CD4-positive, alpha-beta T cell (primary cell): Measurements from ENCODE around the gene AGBL1. TPM values are rescaled to one million over a fixed set of nuclear protein-coding genes. Genes with fewer than 3 reads are reported as not detected.

Experiments used
- ATAC-seq: fragments of 200-7000 bp; cut with Tn5 transposase; one replicate; pipeline ENCODE4 v1.10.0; 2022; ENCODE audit warnings: mild to moderate bottlenecking; ENCODE audit not compliant: poor library complexity
- CTCF ChIA-PET: fragments of 350-600 bp; sonication (Branson Sonifier 250); formaldehyde crosslinking; loops from one replicate; lab custom pipeline; 2021; ENCODE audit warnings: antibody characterized with exemption, inconsistent platforms; lab: Charles Lee
- POLR2A ChIA-PET: fragments of 350-600 bp; sonication (Branson Sonifier 250); formaldehyde crosslinking; loops from one replicate; lab custom pipeline; 2021; ENCODE audit warnings: antibody characterized with exemption, inconsistent platforms; lab: Charles Lee
- DNase-seq, 14 experiments: peaks; one replicate each; pipeline ENCODE4 v3.0.0-alpha.2; 2013 to 2020; ENCODE audit warnings: mixed read lengths in 2 of 14
- H3K27ac ChIP-seq, 2 donors: one replicate each; pipeline versions ENCODE4 v1.5.1 to v1.7.0; 2013; ENCODE audit warnings: low read length in 2 of 2, low read depth in 1 of 2, mild to moderate bottlenecking in 1 of 2
- H3K27me3 ChIP-seq, 2 experiments: 1 replicate in 1 of 2; 2 replicates in 1 of 2; pipeline versions ENCODE4 v1.6.1 to v1.7.0; 2013; ENCODE audit warnings: low read length in 2 of 2, control low read depth in 1 of 2, mild to moderate bottlenecking in 1 of 2, moderate library complexity in 1 of 2; ENCODE audit not compliant: insufficient read depth in 2 of 2, control insufficient read depth in 1 of 2
- H3K36me3 ChIP-seq: one replicate; pipeline ENCODE4 v1.6.1; 2013; ENCODE audit warnings: low read length, control low read depth; ENCODE audit not compliant: insufficient read depth
- H3K4me1 ChIP-seq: one replicate; pipeline ENCODE4 v1.6.1; 2013; ENCODE audit warnings: low read length, control low read depth; ENCODE audit not compliant: insufficient read depth
- H3K4me3 ChIP-seq: one replicate; pipeline ENCODE4 v1.5.1; 2013; ENCODE audit warnings: mild to moderate bottlenecking, low read length, moderate library complexity
- H3K9me3 ChIP-seq, 2 experiments: 1 replicate in 1 of 2; 2 replicates in 1 of 2; pipeline versions ENCODE4 v1.6.1 to v1.7.0; 2013; ENCODE audit warnings: low read length in 2 of 2, mild to moderate bottlenecking in 2 of 2, control low read depth in 1 of 2, moderate library complexity in 1 of 2; ENCODE audit not compliant: control insufficient read depth in 1 of 2, insufficient read depth in 1 of 2
- H3K27ac Mint-ChIP-seq: one replicate; pipeline ENCODE4 v1.8.0; 2020; ENCODE audit warnings: mixed read lengths
- H3K27me3 Mint-ChIP-seq: one replicate; pipeline ENCODE4 v1.8.0; 2021; ENCODE audit warnings: mixed read lengths
- H3K36me3 Mint-ChIP-seq: one replicate; pipeline ENCODE4 v1.8.0; 2021; ENCODE audit warnings: low read depth, mixed read lengths
- H3K4me1 Mint-ChIP-seq: one replicate; pipeline ENCODE4 v1.8.0; 2021; ENCODE audit warnings: low read depth, mixed read lengths
- H3K4me3 Mint-ChIP-seq: one replicate; pipeline ENCODE4 v1.8.0; 2020; ENCODE audit warnings: mild to moderate bottlenecking, mixed read lengths
- H3K9me3 Mint-ChIP-seq: one replicate; pipeline ENCODE4 v1.8.0; 2020; ENCODE audit warnings: mixed read lengths
- intact Hi-C, 2 experiments: fragments of 100-400 bp; cut with DNase I in 1 of 2; cut with micrococcal nuclease in 1 of 2; formaldehyde crosslinking; loops; one replicate each; pipeline versions ENCODE4 v1.15.1 to v1.9.0; 2023 to 2025; cut with DNase I, micrococcal nuclease
- total RNA-seq, 174 experiments: library from RNA in 2 of 174; stranded (reverse) in 2 of 174; gene quantifications; one replicate each; pipeline ENCODE4 v1.2.3 and lab custom pipeline; 2021 to 2026
- TF ChIP-seq, protein P1 (sequence below): fragments of 200-600 bp; IDR thresholded peaks from one replicate; pipeline ENCODE4 v1.8.0; 2022; ENCODE audit warnings: antibody characterized with exemption, mild to moderate bottlenecking

The AGBL1 gene
- total RNA-seq, 2 experiments from 2014 or later = not detected

DNA sequence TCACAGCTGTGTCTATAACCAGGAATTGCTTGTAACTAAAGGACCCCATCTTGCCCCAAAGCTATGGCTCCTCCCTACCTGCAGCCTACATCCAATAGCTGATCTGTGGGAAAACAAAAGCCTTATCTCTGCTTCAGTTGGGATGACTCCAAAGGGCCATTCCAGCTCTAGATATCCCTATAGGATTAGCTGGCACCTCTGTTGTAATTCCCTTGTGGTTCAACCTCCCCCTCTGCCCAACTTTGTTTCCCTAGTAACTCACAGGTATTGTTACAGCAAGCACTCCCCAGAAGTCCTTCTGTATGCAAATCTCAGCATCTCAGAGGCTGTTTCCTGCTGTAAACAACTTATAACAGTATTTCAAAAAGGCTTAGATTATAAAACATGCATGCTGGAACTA lies 478.6 kb downstream of the AGBL1 start:
- ChIA-PET POLR2A (no interaction called here), CTCF (interaction anchor here (0.6 kb wide), 1 partner anchor 120 kb away, joined by 3 read pairs; no protein-coding TSS in a partner anchor)
- Histone ChIP-seq H3K36me3 (no peaks in the 10 kb centered on the region), H3K27ac (no peak overlapping the region), H3K27me3 (no peaks in the 10 kb centered on the region), H3K4me3 (no peak overlapping the region), H3K9me3 (no peaks in the 10 kb centered on the region), H3K4me1 (no peaks in the 10 kb centered on the region)
- no peaks in the 10 kb centered on the region for H3K9me3 Mint-ChIP-seq
- no peak overlapping the region for H3K27ac Mint-ChIP-seq
- H3K36me3 Mint-ChIP-seq = no peaks in the 10 kb centered on the region
- TF ChIP-seq, protein P1, sequence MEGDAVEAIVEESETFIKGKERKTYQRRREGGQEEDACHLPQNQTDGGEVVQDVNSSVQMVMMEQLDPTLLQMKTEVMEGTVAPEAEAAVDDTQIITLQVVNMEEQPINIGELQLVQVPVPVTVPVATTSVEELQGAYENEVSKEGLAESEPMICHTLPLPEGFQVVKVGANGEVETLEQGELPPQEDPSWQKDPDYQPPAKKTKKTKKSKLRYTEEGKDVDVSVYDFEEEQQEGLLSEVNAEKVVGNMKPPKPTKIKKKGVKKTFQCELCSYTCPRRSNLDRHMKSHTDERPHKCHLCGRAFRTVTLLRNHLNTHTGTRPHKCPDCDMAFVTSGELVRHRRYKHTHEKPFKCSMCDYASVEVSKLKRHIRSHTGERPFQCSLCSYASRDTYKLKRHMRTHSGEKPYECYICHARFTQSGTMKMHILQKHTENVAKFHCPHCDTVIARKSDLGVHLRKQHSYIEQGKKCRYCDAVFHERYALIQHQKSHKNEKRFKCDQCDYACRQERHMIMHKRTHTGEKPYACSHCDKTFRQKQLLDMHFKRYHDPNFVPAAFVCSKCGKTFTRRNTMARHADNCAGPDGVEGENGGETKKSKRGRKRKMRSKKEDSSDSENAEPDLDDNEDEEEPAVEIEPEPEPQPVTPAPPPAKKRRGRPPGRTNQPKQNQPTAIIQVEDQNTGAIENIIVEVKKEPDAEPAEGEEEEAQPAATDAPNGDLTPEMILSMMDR = no peak
- no peaks in the 10 kb centered on the region for H3K4me1 Mint-ChIP-seq
- intact Hi-C loops = no loop called here
- ATAC-seq = no peak
- DNase-seq = no peak
- H3K27me3 Mint-ChIP-seq = no peaks in the 10 kb centered on the region
- H3K4me3 Mint-ChIP-seq = no peak overlapping the region

DNA sequence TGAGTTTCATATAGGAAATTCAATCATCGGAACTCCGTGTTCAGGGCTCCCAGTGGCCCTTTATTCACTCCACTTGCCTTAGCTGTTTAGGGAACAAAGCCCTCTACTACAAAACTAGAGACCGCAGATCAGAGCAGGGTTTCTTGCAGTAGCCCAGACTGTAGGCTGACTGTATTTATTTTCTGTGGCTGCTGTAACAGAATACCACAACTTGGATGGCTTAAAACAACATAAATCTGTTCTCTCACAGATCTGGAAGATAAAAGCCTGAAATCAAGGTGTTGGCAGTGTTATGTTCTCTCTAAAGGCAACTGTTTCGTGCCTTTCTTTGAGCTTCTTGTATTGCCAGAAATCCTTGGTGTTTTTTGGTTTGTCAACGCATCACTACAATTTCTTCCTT lies 479.0 kb downstream of the AGBL1 start:
- DNase-seq = no peak
- ChIA-PET CTCF (interaction anchor here (0.6 kb wide), 1 partner anchor 120 kb away, joined by 3 read pairs; no protein-coding TSS in a partner anchor), POLR2A (no interaction called here)
- no peaks in the 10 kb centered on the region for H3K36me3 Mint-ChIP-seq
- H3K4me3 Mint-ChIP-seq = no peak overlapping the region
- TF ChIP-seq, protein P1 = no peak
- Histone ChIP-seq H3K36me3 (no peaks in the 10 kb centered on the region), H3K4me1 (no peaks in the 10 kb centered on the region), H3K9me3 (no peaks in the 10 kb centered on the region), H3K27me3 (no peaks in the 10 kb centered on the region), H3K4me3 (no peak overlapping the region), H3K27ac (no peak overlapping the region)
- no peak for ATAC-seq
- H3K4me1 Mint-ChIP-seq = no peaks in the 10 kb centered on the region
- no peaks in the 10 kb centered on the region for H3K9me3 Mint-ChIP-seq
- H3K27me3 Mint-ChIP-seq = no peaks in the 10 kb centered on the region
- no peak overlapping the region for H3K27ac Mint-ChIP-seq
- intact Hi-C loops = no loop called here

DNA sequence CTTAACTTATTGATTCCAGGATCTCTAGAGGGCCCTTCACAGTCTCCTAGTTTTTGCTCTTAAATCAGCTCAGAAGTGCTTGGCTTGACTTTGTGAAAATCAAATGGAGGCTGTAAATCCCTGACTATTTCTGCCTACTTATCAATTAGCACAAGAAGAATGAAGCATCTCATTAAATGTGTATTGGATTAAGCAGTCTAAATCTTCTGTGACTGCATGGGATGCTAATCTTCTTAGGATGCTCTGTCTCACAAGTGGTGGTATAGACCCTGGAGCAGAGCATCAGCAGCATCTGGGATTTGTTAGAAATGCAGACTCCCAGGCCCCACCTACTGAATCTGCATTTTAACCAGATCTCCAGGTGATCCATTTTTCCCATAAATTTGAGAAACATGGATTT lies 488.7 kb downstream of the AGBL1 start:
- Histone ChIP-seq H3K4me3 (no peak overlapping the region), H3K9me3 (peaks cover 0 to 27% of the 10 kb centered on the region in 2 experiments), H3K4me1 (no peaks in the 10 kb centered on the region), H3K27me3 (no peaks in the 10 kb centered on the region), H3K27ac (no peak overlapping the region), H3K36me3 (no peaks in the 10 kb centered on the region)
- Mint-ChIP-seq H3K9me3 (peaks cover 4% of the 10 kb centered on the region), H3K36me3 (no peaks in the 10 kb centered on the region), H3K27ac (no peak overlapping the region), H3K4me1 (peaks cover 8% of the 10 kb centered on the region), H3K27me3 (peaks cover 6% of the 10 kb centered on the region), H3K4me3 (no peak overlapping the region)
- DNase-seq (no peak), ATAC-seq (no peak)
- POLR2A ChIA-PET = no interaction called here
- intact Hi-C loops = no loop called here
- CTCF ChIA-PET = no interaction called here
- TF ChIP-seq, protein P1 = no peak
